Upper lobe of right lung (tissue), 1 donor: ENCODE measurements around the gene BCL3. TPM values are rescaled to one million over a fixed set of nuclear protein-coding genes. Genes with fewer than 3 reads are reported as not detected.
"Not testable (repeated sequence)": the region's sequence is repeated elsewhere in the genome, so short reads cannot be mapped to it uniquely, and the experiment has no call there.

ENCODE experiments used
- ATAC-seq: fragments of 200-7000 bp; cut with Tn5 transposase; one replicate; pipeline ENCODE4 v1.9.1; 2020; ENCODE audit warnings: mild to moderate bottlenecking, moderate library complexity
- DNase-seq: peaks from one replicate; pipeline ENCODE4 v3.0.0-alpha.2; 2020
- H3K27ac ChIP-seq: fragments of 200-600 bp; one replicate; pipeline ENCODE4 v1.8.0; 2022
- H3K27me3 ChIP-seq: fragments of 200-600 bp; one replicate; pipeline ENCODE4 v1.8.0; 2022; ENCODE audit warnings: mild to moderate bottlenecking
- H3K36me3 ChIP-seq: fragments of 200-600 bp; one replicate; pipeline ENCODE4 v1.8.0; 2022
- H3K4me1 ChIP-seq: fragments of 200-600 bp; one replicate; pipeline ENCODE4 v1.8.0; 2022
- H3K4me3 ChIP-seq: fragments of 200-600 bp; one replicate; pipeline ENCODE4 v1.8.0; 2022; ENCODE audit warnings: mild to moderate bottlenecking
- H3K9me3 ChIP-seq: fragments of 200-600 bp; one replicate; pipeline ENCODE4 v1.8.0; 2022
- intact Hi-C: fragments of 100-400 bp; cut with DNase I; formaldehyde crosslinking; loops from one replicate; pipeline ENCODE4 v1.11.0; 2022
- total RNA-seq: library from RNA; stranded (reverse); fragmentation: NEBNext Ultra II Directional; extraction: Animal tissue kit (Norgen Biotek cat#: 25700); gene quantifications from one replicate; pipeline ENCODE4 v1.2.1, GENCODE V29; 2021
- TF ChIP-seq, protein P1 (sequence below): fragments of 200-600 bp; IDR thresholded peaks from one replicate; pipeline ENCODE4 v1.8.0; 2022; ENCODE audit warnings: antibody characterized with exemption
- donor health status: DM: no; HTN: yes; CAD: no; lungs with severe emphysema.

The BCL3 gene
- total RNA-seq, 1 donor from 2014 or later, result 87.4 TPM

- Histone ChIP-seq H3K27me3 (peaks cover 4% of the 10 kb centered on the region), H3K36me3 (no peaks in the 10 kb centered on the region), H3K27ac (no peak within 1 kb of the TSS), H3K4me1 (no peaks in the 10 kb centered on the region), H3K9me3 (no peaks in the 10 kb centered on the region), H3K4me3 (peak within 1 kb of the TSS; percentile 44)
- intact Hi-C loops, result no loop called here
- TF ChIP-seq, protein P1, sequence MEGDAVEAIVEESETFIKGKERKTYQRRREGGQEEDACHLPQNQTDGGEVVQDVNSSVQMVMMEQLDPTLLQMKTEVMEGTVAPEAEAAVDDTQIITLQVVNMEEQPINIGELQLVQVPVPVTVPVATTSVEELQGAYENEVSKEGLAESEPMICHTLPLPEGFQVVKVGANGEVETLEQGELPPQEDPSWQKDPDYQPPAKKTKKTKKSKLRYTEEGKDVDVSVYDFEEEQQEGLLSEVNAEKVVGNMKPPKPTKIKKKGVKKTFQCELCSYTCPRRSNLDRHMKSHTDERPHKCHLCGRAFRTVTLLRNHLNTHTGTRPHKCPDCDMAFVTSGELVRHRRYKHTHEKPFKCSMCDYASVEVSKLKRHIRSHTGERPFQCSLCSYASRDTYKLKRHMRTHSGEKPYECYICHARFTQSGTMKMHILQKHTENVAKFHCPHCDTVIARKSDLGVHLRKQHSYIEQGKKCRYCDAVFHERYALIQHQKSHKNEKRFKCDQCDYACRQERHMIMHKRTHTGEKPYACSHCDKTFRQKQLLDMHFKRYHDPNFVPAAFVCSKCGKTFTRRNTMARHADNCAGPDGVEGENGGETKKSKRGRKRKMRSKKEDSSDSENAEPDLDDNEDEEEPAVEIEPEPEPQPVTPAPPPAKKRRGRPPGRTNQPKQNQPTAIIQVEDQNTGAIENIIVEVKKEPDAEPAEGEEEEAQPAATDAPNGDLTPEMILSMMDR, result no peak
- DNase-seq (peak; percentile 89), ATAC-seq (peak; percentile 94)
Observed at GRCh38 chr19:44777715-44778347, 29.3 kb downstream of the BCL3 start, which contains the start of gene CBLC. CBLC (plus strand) TSS chr19:44777890; CDS start chr19:44777932, 42 bp downstream.

- H3K4me1 ChIP-seq, result peaks cover 1% of the 10 kb centered on the region
- TF ChIP-seq, protein P1, result no peak
- intact Hi-C loops, result no loop called here
- ATAC-seq (no peak), DNase-seq (no peak)
- H3K27me3 ChIP-seq, result peaks cover 4% of the 10 kb centered on the region
- H3K4me3 ChIP-seq, result no peak overlapping the region
- no peaks in the 10 kb centered on the region for H3K9me3 ChIP-seq
- no peaks in the 10 kb centered on the region for H3K36me3 ChIP-seq
- no peak overlapping the region for H3K27ac ChIP-seq
Observed at GRCh38 chr19:44779150-44779549, 30.6 kb downstream of the BCL3 start.

GRCh38 chr19:44781694-44782093, 33.2 kb downstream of the BCL3 start:
- DNase-seq, H3K9me3 ChIP-seq, ATAC-seq, H3K4me3 ChIP-seq, H3K27me3 ChIP-seq, H3K36me3 ChIP-seq, H3K4me1 ChIP-seq, intact Hi-C loops, H3K27ac ChIP-seq: not testable (repeated sequence)

- DNase-seq (no peak), ATAC-seq (no peak)
- TF ChIP-seq, protein P1, result no peak
- Histone ChIP-seq H3K36me3 (no peaks in the 10 kb centered on the region), H3K27me3 (peaks cover 3% of the 10 kb centered on the region), H3K4me3 (no peak overlapping the region), H3K9me3 (no peaks in the 10 kb centered on the region), H3K27ac (no peak overlapping the region), H3K4me1 (peaks cover 7% of the 10 kb centered on the region)
- intact Hi-C loops, result no loop called here
Observed at GRCh38 chr19:44782729-44783128, 34.2 kb downstream of the BCL3 start.

- intact Hi-C loops, result no loop called here
Observed at GRCh38 chr19:44783545-44783944, 35.0 kb downstream of the BCL3 start.

DNA sequence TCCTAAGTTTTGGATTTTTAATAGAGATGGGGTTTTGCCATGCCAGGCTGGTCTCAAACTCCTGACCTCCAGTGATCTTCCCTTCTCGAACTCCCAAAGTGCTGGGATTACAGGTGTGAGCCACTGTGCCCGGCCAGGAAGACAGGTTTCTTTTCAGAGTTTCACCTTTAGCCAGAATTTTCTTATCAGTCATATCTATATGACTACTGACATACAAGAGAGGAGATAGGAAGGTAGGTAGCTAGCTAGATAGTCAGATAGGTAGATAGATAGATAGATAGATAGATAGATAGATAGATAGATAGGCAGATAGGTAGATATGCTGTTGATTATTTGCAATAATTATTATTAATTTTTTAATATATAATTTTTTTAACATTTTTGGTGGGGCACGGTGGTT, 36.8 kb downstream of the BCL3 start:
- DNase-seq (no peak), ATAC-seq (no peak)
- Histone ChIP-seq H3K4me3 (no peak overlapping the region), H3K27ac (no peak overlapping the region), H3K27me3 (no peaks in the 10 kb centered on the region), H3K4me1 (peaks cover 7% of the 10 kb centered on the region), H3K36me3 (no peaks in the 10 kb centered on the region), H3K9me3 (no peaks in the 10 kb centered on the region)
- intact Hi-C loops, result no loop called here
- TF ChIP-seq, protein P1, result no peak

More at GRCh38 chr19:44783545-44783944, 35.0 kb downstream of the BCL3 start:
- no peak overlapping the region for H3K27ac ChIP-seq
- no peak for ATAC-seq
- peaks cover 7% of the 10 kb centered on the region for H3K4me1 ChIP-seq
- H3K36me3 ChIP-seq, result no peaks in the 10 kb centered on the region
- no peaks in the 10 kb centered on the region for H3K9me3 ChIP-seq
- H3K4me3 ChIP-seq, result no peak overlapping the region
- no peaks in the 10 kb centered on the region for H3K27me3 ChIP-seq
- TF ChIP-seq, protein P1, result no peak
- DNase-seq, result no peak
